Measurements from ENCODE around the gene LRRFIP1.

DNA sequence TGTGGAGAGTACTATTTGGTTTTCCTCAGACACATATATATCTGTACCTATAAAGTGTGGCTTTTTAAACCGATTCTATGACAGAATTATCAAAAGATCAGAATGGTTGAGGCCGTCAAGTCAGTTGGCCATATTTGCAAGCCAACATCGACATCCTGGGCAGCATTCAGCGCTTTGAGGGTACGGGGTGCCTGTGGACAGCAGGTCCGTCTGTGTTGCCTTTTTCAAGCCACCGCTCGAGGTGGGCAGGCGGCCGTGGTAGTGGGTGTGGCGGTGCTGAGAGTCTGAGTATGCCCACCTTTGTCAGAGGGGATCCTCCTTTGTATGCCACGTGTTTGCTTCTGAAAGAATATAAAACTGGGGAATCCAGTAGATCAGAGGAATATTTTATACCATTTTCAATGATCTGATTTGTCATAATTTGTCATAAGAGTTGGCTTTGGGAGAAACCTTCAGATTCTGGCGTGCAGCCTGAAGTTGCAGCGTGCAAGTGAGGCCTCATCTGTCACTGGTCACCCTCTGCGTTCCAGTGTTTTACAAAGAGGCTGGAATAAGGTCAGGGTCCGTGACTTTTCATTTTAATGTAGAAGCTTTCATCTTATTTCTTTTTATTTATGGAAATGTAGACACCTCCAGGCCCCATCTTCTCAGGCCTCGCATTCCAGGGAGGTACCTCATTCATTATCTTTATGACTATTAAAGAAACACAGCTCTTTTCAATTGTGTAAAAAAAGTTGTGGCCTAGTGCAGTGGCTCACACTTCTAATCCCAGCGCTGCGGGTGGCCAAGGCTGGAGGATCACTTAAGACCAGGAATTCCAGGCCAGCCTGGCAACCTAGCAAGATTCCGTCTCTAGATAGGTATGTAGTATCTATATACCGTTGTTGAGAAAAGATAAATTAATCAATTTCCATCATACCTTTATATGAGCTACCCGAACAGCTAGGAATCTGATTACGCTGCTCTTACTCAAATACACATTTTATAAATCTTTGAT is 133.4 kb downstream of the LRRFIP1 start:
- TF ChIP-seq PBX2 (CRISPR knock-in tag; IDR thresholded peaks at IDR 0.05) (no peak), TP53 (CRISPR knock-in tag; conservative IDR thresholded peaks at IDR 0.05) (no peak), RNF2 (conservative IDR thresholded peaks at IDR 0.05; ENCODE audit: low read depth) (no peak), SP2 (CRISPR knock-in tag; IDR thresholded peaks at IDR 0.05) (no peak), PHF21A (CRISPR knock-in tag; IDR thresholded peaks at IDR 0.05) (no peak), ZNF570 (CRISPR knock-in tag; IDR thresholded peaks at IDR 0.05; ENCODE audit: borderline replicate concordance) (no peak), MAZ (IDR thresholded peaks at IDR 0.05; ENCODE audit: borderline replicate concordance, low read depth, low read length) (no peak), MAZ (CRISPR knock-in tag; IDR thresholded peaks at IDR 0.05; ENCODE audit: low read depth) (no peak), EZH2 (conservative IDR thresholded peaks at IDR 0.05; ENCODE audit: low read depth, low read length) (no peak), TBP (CRISPR knock-in tag; IDR thresholded peaks at IDR 0.05) (no peak), SIN3B (IDR thresholded peaks at IDR 0.05; ENCODE audit: low read length) (no peak)
- TF ChIP-seq, protein P1, sequence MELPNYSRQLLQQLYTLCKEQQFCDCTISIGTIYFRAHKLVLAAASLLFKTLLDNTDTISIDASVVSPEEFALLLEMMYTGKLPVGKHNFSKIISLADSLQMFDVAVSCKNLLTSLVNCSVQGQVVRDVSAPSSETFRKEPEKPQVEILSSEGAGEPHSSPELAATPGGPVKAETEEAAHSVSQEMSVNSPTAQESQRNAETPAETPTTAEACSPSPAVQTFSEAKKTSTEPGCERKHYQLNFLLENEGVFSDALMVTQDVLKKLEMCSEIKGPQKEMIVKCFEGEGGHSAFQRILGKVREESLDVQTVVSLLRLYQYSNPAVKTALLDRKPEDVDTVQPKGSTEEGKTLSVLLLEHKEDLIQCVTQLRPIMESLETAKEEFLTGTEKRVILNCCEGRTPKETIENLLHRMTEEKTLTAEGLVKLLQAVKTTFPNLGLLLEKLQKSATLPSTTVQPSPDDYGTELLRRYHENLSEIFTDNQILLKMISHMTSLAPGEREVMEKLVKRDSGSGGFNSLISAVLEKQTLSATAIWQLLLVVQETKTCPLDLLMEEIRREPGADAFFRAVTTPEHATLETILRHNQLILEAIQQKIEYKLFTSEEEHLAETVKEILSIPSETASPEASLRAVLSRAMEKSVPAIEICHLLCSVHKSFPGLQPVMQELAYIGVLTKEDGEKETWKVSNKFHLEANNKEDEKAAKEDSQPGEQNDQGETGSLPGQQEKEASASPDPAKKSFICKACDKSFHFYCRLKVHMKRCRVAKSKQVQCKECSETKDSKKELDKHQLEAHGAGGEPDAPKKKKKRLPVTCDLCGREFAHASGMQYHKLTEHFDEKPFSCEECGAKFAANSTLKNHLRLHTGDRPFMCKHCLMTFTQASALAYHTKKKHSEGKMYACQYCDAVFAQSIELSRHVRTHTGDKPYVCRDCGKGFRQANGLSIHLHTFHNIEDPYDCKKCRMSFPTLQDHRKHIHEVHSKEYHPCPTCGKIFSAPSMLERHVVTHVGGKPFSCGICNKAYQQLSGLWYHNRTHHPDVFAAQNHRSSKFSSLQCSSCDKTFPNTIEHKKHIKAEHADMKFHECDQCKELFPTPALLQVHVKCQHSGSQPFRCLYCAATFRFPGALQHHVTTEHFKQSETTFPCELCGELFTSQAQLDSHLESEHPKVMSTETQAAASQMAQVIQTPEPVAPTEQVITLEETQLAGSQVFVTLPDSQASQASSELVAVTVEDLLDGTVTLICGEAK (IDR thresholded peaks at IDR 0.05): no peak
- TF ChIP-seq, protein P1 (CRISPR knock-in tag; IDR thresholded peaks at IDR 0.05): no peak
- TF ChIP-seq, protein P2, sequence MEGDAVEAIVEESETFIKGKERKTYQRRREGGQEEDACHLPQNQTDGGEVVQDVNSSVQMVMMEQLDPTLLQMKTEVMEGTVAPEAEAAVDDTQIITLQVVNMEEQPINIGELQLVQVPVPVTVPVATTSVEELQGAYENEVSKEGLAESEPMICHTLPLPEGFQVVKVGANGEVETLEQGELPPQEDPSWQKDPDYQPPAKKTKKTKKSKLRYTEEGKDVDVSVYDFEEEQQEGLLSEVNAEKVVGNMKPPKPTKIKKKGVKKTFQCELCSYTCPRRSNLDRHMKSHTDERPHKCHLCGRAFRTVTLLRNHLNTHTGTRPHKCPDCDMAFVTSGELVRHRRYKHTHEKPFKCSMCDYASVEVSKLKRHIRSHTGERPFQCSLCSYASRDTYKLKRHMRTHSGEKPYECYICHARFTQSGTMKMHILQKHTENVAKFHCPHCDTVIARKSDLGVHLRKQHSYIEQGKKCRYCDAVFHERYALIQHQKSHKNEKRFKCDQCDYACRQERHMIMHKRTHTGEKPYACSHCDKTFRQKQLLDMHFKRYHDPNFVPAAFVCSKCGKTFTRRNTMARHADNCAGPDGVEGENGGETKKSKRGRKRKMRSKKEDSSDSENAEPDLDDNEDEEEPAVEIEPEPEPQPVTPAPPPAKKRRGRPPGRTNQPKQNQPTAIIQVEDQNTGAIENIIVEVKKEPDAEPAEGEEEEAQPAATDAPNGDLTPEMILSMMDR (CRISPR knock-in tag; IDR thresholded peaks at IDR 0.05): no peak

Measured in HepG2 (cell line).